HEK293 (cell line): ENCODE measurements around the gene TAGAP.

ENCODE experiments used
- CTCF ChIP-seq: fragments of 450-650 bp; formaldehyde crosslinking; IDR thresholded peaks from 2 replicates; pipeline ENCODE4 v1.5.1; 2016; ENCODE audit warnings: missing biosample characterization, missing genetic modification characterization
- OVOL3 ChIP-seq: fragments of 450-650 bp; formaldehyde crosslinking; IDR thresholded peaks from 2 replicates; pipeline ENCODE4 v1.5.1; 2016; ENCODE audit warnings: missing biosample characterization, missing genetic modification characterization
- PATZ1 ChIP-seq: fragments of 450-650 bp; formaldehyde crosslinking; IDR thresholded peaks from 2 replicates; pipeline ENCODE4 v1.5.1; 2016; ENCODE audit warnings: missing biosample characterization, missing genetic modification characterization
- REST ChIP-seq: fragments of 450-650 bp; formaldehyde crosslinking; IDR thresholded peaks from 2 replicates; pipeline ENCODE4 v1.5.1; 2016; ENCODE audit warnings: missing biosample characterization, missing genetic modification characterization
- ZBTB8A ChIP-seq: fragments of 450-650 bp; formaldehyde crosslinking; IDR thresholded peaks from 2 replicates; pipeline ENCODE4 v1.5.1; 2016; ENCODE audit warnings: missing biosample characterization, missing genetic modification characterization
- ZNF138 ChIP-seq: fragments of 450-650 bp; formaldehyde crosslinking; IDR thresholded peaks from 2 replicates; pipeline ENCODE4 v1.5.1; 2016; ENCODE audit warnings: missing biosample characterization, missing genetic modification characterization, borderline replicate concordance
- ZNF24 ChIP-seq: fragments of 450-650 bp; formaldehyde crosslinking; IDR thresholded peaks from 2 replicates; pipeline ENCODE4 v1.5.1; 2016; ENCODE audit warnings: missing biosample characterization, missing genetic modification characterization
- ZNF274 ChIP-seq, 2 experiments: fragments of 200-500 bp in 1 of 2; fragments of 450-650 bp in 1 of 2; sonication (Bioruptor generic) in 1 of 2; formaldehyde crosslinking in 1 of 2; IDR thresholded peaks; 2 replicates each; pipeline versions ENCODE4 v1.5.1 to v1.6.1; 2014 to 2016; ENCODE audit warnings: borderline replicate concordance in 1 of 2, inconsistent platforms in 1 of 2, low read length in 1 of 2, missing biosample characterization in 1 of 2, missing genetic modification characterization in 1 of 2
- ZNF473 ChIP-seq: fragments of 450-650 bp; formaldehyde crosslinking; IDR thresholded peaks from 2 replicates; pipeline ENCODE4 v1.5.1; 2017; ENCODE audit warnings: missing biosample characterization, missing genetic modification characterization
- ZNF776 ChIP-seq: fragments of 450-650 bp; formaldehyde crosslinking; IDR thresholded peaks from 2 replicates; pipeline ENCODE4 v1.5.0; 2017; ENCODE audit warnings: missing biosample characterization, missing genetic modification characterization, borderline replicate concordance

GRCh38 chr6:159037756-159038290 is 7.0 kb downstream of the TAGAP start:
- TF ChIP-seq ZNF24 (tag by site-specific recombination) (no peak), CTCF (tag by site-specific recombination) (no peak), ZBTB8A (tag by site-specific recombination) (no peak), PATZ1 (no peak), ZNF473 (tag by site-specific recombination) (no peak), ZNF274 (IDR thresholded peaks at IDR 0.05; ENCODE audit: low read length) (no peak), ZNF274 (tag by site-specific recombination; IDR thresholded peaks at IDR 0.05; ENCODE audit: borderline replicate concordance) (no peak), REST (no peak), ZNF776 (tag by site-specific recombination) (no peak), OVOL3 (tag by site-specific recombination) (no peak), ZNF138 (tag by site-specific recombination) (no peak)
